Activated CD8-positive, alpha-beta memory T cell treated with anti-CD3 and anti-CD28 coated beads, Interleukin-2, amount 50 U/mL, for 24 hours (primary cell): ENCODE results near the gene MAP3K20.
"Not testable (repeated sequence)": the region's sequence is repeated elsewhere in the genome, so short reads cannot be mapped to it uniquely, and the experiment has no call there.

ENCODE experiments used
- DNase-seq: peaks from one replicate; pipeline ENCODE4 v3.0.0-alpha.2; 2020; ENCODE audit errors: extremely low read depth

MAP3K20 gene

DNA sequence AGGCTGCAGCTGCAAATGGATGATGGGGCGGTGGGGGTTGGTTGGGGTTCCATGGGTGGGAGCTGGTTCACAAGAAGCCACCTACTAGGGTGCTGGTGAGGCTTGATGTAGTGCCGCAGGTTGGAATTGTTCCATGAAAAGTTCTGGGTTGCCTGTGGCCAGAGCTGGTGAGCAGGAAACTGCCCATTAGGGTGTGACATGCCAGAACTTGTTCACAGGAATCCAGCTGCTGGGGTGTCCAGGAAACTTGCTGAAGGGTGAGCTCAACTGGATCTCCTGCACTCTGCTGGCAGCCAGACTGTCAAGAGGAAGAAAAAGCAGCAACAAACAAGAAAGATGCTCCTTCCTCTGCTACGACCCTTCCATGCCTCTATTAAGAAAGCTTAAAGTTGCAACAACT, 48.8 kb downstream of the MAP3K20 start:
- no peak for DNase-seq

DNA sequence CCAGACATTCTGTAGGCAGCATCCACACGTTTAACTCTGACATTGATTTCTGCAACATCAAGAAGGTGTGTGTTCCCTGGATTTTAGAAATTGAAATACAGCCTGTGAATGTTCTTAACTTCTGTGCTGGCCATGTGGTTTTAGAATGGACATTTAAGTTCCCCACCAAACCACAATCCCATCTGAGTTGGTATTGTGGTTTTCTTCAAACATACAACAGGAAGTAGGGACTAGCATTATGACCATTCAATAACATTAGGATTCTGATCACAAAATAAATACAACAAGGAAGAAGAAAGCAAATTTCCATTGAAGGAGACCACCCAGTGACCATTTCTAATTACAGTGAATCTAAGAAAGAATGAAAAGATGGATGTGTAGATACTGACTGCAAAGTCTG, 51.2 kb downstream of the MAP3K20 start:
- DNase-seq = no peak

DNA sequence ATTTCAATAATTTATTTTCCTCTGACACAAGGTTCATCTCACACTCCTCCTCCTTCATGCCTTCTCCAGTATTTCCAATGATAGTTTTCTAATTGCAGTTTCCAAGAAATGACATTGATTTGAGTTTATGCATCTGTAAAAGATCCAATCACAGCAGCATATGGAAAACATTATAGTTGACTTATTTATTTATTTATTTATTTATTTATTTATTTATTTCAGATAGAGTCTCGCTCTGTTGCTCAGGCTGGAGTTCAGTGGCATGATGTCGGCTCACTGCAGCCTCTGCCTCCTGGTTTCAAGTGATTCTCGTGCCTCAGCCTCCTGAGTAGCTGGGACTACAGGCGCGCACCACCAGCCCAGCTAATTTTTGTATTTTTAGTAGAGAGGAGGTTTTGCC, 52.5 kb downstream of the MAP3K20 start:
- DNase-seq = not testable (repeated sequence)

DNA sequence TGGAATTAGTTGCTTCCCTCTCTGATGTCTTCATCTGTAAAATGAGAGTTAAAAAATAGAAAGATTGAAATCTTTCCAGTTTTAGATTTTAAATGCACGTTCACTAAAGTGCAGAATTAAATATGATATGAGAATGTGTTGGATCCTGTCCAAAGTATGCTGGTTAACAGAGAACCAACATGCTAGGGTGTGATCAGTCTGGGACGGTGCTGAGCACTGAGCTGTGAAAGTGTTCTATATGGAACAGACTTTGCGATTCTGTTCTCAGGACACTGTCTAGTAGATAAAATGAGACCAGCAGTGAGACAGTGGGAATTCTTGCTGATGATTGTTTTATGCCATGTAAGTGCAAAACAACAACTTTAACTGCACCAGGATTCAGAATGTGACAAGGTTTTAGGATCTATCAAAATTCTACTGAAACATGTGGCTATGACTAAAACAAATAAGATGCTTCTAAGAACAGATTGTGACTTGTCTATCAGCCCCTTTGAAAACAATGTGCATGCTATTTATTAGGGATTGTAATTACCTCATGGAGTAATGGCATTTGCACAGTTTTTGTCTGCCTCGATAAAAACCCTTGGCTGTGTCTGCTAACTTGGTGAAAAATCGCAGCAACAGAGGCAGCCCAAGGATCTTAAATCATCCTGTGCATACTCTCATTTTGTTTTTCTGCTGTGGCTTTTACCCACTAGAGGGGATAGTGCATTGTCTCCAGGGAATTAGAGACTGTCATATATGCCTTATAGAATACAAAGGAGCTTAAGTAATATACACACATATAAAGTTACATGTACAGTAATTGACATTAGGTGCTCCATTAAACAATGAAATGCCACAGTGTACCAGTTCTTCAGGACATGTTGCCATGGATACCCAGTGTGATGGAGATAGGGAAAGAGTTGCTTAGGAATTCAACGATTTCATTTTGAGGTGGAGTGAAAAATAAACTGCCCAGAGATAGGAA, 55.1 kb downstream of the MAP3K20 start:
- DNase-seq = no peak

DNA sequence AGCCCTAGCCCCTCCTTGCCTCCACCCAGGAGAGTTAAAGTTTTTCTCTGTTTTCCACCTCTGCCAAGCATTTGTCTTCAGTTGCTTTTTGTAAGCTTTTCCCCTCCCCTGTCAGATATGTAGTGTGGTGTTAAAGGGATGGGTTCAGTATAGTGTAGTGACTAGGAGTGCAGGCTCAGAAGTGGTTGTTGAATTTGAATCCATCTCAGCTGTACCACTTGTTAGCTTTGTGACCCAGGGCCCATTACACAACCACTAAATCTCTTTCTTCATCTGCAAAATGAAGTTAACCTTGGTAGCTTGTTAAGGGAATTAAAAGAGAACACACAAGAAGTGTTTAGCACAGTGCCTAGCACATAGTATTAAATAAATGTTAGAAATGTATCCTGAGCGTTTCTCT, 56.9 kb downstream of the MAP3K20 start:
- no peak for DNase-seq

DNA sequence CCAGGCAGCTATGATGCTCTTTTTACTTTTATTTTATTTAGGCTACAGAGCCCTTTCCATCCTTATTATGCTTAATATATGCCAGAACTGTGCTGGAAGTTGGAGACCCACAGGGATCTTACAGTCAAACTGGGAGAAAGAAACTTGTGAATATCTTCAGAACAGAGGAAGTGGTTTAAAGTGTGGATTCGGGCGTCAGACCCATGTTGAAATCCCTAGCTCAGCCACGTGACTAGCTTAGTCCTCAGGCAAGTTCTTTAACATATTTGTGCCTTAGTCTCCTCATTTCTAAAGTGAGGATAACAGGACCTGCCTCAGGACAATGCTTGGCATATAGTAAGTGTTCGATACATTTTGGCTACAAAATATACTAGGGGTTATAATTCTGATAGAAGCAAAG, 59.1 kb downstream of the MAP3K20 start:
- no peak for DNase-seq

DNA sequence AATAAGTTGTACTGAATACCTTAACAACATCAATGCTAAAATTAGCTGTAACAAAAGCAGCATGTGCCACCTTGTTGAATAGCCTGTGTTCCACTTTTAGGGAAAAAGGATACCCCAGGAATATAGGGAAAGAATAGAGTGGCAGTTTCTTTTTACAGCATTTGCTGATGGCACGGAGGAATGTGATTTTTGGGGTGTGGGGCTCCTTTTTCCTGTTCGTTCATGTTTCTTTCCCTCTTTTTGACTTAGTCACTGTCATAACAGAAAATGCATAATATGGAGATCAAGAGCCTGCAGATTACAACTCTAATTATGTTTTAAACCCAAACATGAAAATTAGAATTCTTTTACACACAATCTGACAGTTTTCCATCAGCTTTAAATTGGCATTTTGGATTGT, 60.4 kb downstream of the MAP3K20 start:
- no peak for DNase-seq

DNA sequence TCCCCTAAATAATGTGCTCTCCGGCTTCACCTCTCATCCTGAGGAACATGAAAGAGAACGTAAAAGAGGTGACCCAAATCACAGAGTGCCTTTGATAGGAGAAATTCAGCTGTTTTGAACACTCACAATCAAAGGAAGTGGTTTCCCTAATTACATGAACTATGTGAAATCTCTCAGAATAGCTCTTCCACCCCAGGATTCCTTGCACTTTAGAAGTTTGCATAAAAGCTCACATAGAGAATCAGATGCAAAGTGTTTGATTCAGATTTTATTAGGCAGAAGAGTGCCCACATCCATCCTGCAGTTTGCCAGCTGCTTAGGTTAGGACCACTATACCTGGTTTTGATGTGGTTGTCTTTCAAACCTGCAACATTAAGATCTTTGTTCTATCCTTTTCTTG, 61.0 kb downstream of the MAP3K20 start:
- no peak for DNase-seq

DNA sequence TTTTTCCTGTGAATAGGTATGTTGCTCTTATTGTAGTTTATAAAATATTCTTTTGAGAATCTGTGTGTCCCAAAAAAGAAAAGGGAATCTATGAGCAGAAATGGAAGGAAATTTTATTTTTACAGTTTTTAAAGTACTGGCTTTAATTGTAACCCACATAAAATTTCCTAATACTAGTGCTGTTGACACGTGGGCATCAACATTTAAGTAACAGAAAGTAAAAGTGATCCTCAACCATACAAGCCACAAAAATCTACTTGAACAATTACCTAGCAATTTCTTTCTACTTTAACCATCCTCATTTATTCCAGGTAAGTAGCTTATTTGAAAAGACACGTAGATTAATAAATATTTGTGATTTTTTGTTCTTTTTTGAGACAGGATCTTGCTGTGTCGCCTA, 62.0 kb downstream of the MAP3K20 start:
- no peak for DNase-seq

DNA sequence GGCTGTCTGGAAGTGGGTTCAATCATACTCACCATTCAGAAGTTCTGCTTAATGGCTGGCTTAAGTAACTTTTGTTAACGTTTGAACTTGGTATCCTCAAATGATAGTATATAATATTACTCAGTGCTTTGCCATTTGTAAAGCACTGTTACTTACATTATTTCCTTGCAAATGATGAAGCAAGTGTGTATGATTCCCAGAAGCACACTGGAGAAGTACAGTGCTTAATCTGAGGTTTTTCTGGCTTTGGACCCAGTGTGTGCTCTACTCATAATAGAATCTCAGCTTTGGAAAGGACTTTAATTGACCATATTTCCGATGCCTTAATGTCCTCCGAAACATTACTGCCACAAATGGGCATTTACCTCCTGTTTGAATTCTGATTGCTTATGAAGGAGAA, 63.3 kb downstream of the MAP3K20 start:
- no peak for DNase-seq

DNA sequence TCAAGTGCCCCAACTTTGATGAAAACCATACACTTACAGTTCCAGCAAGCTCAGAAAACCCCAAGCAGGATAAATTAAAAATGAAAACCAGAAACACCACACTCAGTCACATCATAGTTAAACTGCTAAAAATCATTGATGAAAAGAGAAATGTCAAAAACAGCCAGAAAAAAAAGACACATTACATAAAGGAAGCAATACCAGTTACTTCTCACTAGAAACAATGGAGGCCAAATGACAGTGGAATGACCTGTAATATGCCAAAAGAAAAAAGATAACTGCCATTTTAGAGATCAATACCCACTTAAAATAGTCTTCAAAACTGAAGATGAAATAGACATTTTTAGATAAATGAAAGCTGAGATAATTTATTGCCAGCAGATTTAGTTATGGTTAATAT, 66.0 kb downstream of the MAP3K20 start:
- no peak for DNase-seq

DNA sequence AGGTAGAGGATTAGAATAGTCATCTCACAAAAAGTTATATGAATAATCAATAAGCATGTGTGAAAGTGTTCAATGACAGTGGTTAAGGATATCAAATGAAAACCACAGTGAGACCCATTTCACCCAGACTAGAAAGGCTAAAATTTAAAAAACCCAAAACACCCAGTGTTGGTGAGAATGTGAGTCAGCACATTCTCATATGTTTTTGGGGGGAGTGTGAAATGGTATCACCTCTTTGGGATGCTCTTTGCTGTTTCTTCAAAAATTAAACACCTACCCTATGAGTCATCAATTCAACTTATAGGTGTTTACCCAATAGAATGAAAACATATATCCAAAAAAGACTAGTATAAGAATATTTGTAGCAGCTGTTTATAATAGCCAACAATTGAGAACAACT, 69.8 kb downstream of the MAP3K20 start:
- DNase-seq = no peak

DNA sequence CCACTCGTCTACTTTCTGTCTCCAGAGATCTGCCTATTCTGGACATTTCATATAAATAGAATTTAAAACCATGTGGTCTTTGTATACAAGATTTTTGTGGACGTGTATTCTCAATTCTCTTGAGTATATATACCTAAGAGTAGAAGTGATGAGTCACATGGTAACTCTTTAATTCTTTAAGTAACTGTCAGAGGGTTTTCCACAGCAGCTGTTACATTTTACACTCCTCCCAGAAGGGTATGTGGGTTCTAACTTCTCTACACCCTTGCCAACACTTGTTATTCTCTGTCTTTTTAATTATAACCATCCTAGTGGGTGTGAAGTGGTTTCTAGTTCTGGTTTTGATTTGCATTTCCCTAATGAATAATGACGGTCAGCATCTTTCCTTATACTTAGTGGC, 70.9 kb downstream of the MAP3K20 start:
- DNase-seq = no peak

DNA sequence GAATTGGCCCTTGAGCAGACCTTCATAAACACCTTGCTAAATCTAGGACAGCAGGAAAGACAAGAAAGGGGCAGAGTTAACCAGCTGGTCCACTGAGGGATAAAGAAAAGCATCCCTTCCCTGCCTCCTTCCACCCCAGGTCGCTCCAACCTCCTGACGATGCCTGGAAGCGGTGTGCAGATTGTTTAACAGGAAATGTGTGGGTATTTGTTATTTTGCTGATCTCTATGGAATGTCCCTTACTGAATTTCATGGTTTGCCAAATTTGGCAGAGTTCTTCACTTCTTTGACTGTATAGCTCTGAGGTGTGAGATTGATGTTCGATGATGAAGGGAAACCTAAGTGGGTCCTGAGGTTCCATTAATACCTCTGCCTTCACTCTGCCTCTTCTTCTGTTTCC, 72.9 kb downstream of the MAP3K20 start:
- no peak for DNase-seq

DNA sequence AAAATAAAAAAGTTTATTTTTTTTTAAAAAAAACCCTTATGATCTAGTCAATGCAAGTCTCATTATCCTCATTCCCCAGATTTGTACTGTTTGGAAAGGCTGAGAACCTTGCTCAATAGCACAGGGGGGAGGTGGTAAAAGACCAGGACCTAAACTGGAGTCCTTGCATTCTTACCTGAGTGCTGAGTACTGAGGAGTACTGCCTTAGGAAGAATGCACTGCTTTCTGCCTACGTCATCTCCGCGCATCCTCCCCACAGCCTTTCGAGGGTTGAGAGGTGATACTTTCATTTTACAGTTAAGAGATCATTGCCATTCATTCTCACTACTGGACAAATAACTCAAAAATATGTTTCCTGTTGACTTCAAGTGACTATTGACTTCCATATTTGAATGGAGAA, 73.8 kb downstream of the MAP3K20 start:
- DNase-seq = no peak

DNA sequence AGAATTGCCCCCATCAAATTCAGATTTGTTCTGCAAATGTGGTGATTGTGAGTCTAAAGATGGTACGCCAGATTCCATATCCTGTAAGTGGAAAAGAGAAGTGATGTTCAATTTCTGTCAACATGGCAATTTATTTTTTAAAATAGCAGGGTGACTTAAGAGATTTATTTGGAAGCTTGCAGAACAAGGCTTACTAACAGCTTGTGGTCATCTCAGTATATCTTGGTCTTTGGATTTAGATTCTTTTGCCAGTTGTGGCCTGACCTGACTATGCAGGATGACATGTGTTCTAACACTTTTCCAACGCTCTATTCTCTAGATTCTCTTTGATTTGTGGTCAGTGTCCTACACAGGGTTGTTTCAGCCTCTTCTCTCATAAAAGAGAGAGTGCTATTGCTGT, 74.4 kb downstream of the MAP3K20 start:
- DNase-seq = no peak

DNA sequence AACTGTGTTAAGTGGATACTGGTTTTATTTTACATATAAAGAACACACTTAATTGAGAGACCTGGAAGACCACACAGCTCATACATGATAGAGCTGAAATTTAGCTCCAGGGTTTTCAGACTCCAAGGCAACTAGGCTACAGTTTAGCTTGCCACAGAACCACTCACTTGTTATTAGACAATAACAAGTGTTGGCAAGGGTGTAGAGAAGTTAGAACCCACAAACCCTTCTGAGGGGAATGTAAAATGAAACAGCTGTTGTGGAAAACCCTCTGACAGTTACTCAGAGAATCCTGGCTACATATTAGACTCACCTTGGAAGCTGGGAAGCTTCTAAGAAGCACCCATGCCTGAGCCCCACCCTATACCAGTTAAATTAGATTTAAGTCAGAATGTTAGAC, 75.3 kb downstream of the MAP3K20 start:
- no peak for DNase-seq

DNA sequence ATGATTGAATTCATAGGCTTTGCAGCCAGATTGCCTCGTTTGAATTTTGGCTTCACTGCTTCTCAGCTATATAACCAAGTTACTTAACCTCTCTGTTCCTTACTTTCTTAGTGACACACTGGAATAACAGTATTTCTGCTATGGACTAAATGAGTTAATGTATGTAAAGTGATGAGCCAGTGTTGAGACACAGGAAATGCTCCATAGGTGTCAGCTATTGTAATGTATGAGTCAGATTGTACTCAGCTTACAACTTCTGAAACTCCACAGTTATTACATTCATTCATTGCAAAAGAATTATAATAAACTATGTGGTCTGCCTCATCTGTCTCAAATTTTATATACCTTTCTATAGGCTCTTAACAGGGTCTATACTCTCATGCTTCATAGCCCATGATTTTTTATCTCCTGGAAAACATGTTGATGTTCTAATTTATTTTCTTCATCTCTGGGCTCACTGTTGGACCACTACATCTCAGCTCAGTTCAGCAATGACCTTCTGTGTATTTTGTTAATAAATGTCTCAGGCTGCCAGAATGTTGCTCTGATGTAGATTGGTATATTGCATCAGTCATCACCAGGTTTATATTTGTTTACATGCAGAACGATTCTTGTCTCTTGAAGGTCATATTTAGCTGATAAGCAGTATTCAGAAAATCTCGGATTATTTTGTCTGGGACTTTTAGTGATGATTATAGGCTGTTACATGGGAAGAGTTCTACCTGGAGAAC, 76.2 kb downstream of the MAP3K20 start:
- no peak for DNase-seq

DNA sequence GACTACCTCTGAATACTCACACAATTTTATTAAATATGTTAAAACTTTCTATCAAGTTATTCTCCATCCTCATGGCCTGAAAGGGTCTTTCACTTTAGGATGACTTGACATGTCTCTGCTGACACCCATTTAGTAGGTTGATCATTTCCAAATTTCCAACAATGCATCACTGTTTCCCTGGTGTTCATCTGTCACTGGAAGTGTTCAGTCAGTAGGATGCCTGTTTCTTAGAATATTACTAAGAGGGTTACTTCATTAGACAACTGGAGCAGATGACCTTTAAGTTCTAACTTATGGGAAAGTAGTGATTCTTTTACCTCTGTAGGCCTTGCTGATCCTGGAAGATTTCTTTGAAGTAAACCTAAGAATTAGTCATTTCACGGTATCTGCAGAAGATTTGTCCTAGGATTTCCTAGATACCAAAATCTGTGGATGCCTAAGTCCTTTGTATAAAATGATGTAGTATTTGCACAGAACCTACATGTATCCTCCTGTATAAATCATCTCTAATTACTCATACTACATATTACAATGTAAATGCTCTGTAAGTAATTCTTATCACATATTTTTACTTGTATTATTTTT, 77.7 kb downstream of the MAP3K20 start:
- no peak for DNase-seq

DNA sequence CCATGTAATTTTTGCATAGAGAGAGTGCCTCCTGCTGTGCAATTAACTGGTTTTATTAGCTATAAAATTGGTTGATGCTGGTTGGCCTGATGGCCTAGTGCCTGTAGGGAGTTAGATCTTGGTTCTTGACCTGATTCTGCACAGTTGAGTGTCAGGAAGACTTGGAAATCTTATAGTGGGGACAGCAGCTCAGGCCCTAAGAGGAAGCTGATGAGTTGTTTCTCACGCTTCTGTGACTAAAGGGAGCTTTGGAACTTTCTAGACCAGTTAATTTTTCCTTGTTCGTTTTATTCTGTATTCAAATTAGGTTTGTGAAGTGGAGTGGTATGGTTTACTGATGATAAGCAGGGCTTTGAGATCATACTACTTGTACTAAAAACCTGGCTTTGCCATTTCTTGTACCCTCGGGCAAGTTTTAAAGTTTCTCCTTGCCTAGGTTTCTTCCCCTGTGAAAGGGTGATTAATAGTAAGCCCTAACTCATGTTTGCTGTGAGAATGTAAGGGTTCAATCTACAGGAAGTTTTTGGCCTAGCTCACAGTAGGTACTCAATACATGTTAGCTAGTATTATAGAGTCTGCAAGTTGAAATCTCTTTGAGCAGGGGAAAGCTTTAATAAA, 82.1 kb downstream of the MAP3K20 start:
- DNase-seq = no peak

DNA sequence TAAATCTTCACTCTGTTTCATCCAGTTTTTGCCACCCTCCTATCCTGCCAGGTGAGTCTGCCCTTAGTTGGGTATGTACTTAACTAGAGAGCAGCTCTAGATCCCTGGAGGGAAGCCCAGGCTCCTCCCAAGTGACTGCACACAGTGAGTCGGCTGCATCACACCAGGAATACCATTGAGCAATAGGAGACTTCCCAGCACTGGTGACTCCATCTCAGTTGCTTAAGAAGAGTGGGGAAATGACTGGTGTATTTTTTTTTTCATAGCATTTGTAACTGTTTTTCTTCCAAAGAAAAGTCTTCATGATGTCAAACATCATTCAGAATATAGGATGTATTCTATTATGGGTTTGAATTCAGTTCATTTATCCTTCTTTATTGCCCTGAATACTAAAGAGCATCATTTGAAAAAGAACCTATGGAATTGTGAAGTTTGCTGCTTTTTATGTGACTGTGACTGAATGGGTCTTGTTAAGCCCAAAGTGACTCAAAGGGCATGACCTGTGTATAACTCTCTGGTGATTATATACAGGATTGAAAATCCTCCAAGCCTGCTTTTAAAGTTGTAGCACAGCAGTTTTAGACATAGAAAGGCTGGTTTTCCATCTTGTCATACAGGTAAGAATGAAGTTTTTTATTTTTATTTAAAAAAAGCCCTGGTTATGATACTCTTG, 84.3 kb downstream of the MAP3K20 start:
- DNase-seq = no peak

DNA sequence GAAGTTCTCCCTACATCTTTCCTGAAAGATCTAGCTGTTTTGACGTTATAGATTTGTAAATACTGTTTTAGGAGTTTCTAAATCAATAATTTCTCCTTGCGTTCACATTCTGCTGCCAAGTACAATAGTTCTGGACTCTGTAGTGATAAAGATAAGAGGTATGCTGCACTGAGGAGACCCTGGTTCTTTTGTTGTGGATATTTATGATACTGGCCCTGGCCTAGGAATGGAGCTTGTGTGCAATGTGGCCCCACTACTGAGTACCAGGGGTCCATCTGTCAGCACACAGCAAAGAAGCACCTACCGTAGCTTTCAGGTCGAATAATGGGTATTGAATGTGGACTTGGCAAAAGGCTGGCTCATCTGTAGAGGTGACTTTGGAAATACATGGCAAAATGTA, 85.0 kb downstream of the MAP3K20 start:
- no peak for DNase-seq
